Left lobe of liver (tissue), 2 donors: ENCODE data around the gene LSM3. TPM values are rescaled to one million over a fixed set of nuclear protein-coding genes. Genes with fewer than 3 reads are reported as not detected.

Experiments
- ATAC-seq: fragments of 200-7000 bp; cut with Tn5 transposase; one replicate; pipeline ENCODE4 v1.9.1; 2020; ENCODE audit warnings: mild to moderate bottlenecking, moderate library complexity
- DNase-seq: peaks from one replicate; pipeline ENCODE4 v3.0.0-alpha.2; 2020; ENCODE audit warnings: low spot score
- total RNA-seq: library from RNA; stranded (reverse); gene quantifications from one replicate; pipeline ENCODE4 v1.2.1, GENCODE V29; 2021
- donor health status: DM: no; HTN: no; CAD: no; lungs with moderate emphysema.
- donor health status: DM: no; HTN: yes; CAD: no.

Gene LSM3
- total RNA-seq = 5.0 TPM

DNA sequence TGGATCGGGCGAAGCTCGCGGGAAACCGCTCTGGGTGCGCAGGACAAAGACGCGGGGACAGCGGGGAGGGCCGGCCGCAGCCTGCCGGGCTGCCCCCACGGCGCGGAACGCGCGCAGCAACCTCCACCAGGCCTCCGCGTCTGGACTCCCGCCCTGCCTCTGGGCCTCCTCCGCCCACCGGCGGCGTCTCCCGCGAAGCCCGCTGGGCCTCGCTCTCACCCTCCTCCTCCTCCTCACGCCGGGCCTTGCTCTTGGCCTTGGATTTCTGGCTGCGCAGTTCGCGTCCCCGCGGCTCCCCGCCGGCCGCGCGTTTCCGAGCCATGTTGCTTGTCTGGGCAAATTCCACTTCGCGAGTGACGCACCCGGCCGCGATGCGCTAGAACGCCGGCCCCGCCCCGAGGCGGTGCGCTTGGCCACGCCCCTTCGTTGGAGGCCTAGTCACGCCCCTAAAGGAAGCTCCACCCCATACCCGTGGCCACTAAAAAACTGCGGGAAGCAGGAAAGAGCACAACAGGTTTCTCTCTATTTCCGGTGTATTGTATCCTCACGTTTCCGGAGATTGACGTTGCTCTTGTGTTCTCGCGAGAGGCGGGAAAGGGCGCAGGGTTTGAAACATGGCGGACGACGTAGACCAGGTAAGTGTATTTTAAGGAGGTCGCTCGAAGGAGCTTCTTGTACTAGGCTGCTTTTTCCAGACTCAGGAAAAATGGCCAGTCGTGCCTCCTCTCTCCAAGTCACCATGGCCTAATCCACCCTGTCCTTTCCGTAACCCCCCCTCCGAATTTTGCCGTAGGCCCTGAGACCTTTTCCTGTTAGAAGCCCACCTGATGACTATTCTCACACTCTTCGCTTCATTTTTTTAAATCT lies at the start of gene LSM3, which contains the start of gene XPC:
TSS of gene LSM3 (plus strand) at position 571 of the 867 bp plus-strand sequence. CDS start at position 615, 44 bp downstream.
TSS of gene XPC (minus strand) at position 355 of the 867 bp plus-strand sequence. CDS start at position 322, 33 bp downstream.
- DNase-seq (peak; percentile 99), ATAC-seq (peak; percentile 99)

DNA sequence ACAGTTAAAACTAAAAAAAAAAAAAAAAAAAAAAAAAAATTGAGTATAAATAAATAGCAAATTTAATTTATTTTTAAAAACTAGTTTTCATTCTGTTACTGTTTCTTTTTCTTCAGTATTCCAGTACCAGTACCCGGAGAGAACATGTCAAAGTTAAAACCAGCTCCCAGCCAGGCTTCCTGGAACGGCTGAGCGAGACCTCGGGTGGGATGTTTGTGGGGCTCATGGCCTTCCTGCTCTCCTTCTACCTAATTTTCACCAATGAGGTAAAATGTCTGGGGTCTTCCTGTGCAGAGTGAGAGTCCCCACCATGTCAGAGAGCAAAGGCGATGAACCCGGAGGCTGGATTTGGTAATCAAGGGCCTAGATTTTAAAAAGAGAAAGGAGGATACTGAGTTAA lies 49.3 kb upstream of the LSM3 start:
- peak; percentile 23 for DNase-seq
- ATAC-seq = no peak

DNA sequence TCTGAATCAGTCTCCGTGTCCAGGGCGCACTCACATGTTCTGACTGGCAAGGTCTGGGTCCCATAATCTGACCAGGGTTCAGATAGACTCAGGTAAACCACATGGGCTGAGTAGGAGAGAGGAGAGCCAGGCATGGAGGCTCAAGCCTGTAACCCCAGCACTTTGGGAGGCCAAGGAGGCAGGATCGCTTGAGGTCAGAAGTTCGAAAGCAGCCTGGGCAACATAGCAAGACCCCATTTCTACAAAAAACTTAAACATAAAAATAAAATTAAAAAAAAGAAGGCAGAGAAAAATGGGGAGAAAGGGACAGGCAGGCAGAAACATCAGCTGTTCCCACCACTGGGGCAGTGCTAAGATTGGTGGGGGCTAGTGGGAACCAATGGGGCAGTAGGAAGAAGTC lies 48.4 kb upstream of the LSM3 start:
- ATAC-seq (no peak), DNase-seq (peak; percentile 0)

DNA sequence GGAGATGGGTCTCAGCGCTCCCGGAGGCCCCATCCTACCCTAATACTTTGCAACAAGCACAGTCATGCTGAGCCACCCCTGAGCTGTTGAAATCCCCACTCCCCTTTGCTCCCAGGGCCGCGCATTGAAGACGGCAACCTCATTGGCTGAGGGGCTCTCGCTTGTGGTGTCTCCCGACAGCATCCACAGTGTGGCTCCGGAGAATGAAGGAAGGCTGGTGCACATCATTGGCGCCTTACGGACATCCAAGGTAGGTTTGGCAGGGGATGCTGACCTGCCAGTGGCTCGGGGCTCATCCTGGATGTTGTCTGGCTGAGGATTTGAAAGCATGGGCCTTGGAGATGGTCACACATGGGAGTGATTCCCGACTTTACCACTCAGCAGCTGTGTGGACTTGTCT lies 47.9 kb upstream of the LSM3 start:
- no peak for ATAC-seq
- DNase-seq = no peak

DNA sequence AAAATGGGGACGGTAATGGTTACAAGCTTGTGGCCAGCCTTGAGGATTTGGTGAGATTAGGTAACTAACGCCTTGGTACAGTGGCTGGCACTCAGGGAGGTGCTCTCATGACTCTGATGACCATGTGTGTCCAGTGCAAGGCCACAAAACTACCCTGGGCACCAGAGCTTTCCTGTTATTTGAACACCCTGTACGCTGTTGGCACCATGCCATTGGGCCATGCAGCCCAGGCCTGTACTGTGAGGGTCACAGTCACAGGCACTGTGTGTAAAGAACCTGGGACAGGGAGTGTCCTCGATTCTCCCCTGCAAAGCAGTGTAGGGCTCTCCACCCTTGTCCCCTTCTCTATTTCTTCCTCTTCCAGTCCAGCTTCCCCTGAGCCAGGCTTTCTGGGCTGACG lies 47.5 kb upstream of the LSM3 start:
- ATAC-seq = peak; percentile 62
- no peak for DNase-seq

DNA sequence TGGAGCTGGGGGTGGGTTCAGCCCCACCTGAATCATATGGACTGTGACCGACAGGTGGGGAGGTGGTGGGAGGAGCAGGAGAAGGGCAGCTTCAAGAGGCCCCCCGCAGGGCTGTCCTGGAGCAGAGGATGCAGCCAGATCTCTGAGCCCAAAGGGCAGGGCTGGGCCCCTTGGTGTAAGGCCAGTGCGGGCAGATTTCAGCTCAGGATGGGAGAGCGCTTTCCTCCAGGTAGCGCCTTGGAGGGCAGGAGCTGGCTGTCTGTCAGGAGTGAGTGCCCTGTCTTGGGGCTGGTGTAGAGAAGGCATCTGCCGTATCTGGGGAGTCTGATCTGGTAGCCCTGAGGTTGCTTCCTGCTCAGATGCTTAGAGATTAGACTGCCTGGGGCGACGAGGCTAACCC lies 46.5 kb upstream of the LSM3 start:
- ATAC-seq = no peak
- DNase-seq = no peak

DNA sequence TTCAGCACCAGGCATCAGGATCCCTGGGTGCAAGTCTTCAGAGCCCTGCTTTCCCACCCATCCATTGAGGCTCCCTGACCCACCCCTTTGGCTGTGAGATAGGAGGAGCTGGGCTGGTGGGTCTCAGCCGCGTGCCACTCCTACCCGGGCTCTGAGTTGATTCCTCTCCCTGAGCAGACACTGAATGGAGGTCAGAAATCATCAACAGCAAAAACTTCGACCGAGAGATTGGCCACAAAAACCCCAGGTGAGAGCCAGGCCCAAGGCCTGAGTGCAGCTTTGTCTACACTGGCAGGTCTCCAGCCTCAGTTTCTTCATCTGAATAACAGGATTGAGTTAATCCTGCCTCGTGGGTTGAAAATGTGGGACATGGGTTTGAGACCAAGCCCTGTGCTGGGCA lies 45.9 kb upstream of the LSM3 start:
- DNase-seq (no peak), ATAC-seq (no peak)

DNA sequence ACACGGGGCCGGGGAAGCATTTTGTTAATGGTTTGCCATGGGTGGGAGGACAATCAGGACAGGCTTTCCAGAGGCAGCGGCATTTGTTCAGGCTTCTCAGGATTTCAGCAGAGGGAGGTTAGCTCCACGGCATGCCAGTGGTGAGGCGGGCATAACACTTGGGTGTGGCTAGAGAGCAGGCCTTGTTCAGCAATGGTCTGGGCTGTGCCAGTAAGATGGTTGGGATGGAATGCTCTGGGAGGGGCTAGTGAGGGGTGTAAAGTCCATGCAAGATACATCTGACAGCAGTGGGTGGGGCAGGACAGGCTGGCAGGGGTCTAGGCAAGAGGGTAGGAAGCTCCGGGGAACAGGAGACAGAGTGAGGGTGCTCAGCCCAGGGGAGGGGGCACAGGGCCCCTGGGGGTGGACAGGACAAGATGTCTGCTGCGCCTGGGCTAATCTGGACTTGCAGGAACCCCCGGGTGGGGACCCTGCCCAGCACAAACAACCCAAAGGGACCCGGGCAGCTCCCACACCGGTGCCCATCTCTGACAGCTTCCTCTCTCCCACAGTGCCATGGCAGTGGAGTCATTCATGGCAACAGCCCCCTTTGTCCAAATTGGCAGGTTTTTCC lies 45.3 kb upstream of the LSM3 start:
- ATAC-seq (no peak), DNase-seq (no peak)

DNA sequence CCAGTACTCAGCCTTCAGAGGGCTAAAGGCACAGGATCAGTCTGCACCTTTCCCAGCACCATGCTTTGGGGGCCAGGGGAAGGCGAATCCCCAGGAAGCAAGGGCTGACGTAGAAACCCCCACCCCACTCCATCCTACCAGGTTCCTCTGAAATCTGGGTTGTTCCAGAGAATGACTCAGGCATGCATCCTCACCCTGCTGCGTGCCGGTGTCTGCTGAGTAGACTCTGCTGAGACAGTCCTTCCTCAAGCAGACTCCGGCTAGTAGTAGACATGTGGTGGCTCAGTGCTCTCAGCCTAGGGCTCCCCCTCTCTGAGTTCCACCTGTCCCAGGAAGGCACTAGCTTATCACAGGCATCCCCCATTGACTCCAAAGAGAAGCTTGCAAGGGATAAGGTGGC lies 44.7 kb upstream of the LSM3 start:
- no peak for ATAC-seq
- no peak for DNase-seq

DNA sequence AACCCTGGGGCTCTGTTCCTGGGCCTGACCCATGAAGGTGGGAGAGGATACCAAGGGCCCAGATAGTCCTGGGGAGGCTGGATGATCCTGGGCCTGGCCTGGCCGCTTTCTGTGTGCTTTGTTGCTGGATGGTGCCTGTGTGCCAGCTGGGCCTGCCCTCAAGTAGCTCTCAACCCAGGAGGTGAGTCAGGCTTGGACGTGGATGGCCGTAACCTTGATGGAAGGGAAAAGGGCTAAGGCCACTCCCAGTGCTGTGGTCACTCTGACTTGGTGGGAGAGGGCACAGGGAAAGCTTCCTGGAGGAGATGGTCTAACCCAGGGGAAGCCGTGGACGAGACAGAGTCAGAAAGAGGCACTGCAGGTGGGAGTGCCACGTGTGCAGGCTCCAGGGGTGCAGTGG lies 44.3 kb upstream of the LSM3 start:
- no peak for ATAC-seq

DNA sequence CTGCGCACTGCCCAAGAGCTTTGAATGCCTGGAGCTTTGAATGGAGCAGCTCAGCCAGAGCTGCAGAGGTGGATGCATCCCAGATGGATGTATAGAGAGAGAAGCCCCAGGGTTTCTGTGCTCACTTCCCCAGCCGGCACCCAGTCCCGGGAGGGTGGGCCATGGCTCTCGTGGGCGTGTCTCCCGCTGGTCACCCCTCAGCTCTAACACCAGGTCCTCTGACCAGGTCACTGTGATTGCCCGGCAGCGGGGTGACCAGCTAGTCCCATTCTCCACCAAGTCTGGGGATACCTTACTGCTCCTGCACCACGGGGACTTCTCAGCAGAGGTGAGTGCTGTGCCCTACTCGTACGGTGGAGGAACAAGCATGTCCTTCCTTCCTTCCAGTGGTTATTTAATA lies 43.0 kb upstream of the LSM3 start:
- ATAC-seq (no peak), DNase-seq (no peak)

More for the DNA sequence above, 44.3 kb upstream of the LSM3 start:
- no peak for DNase-seq

DNA sequence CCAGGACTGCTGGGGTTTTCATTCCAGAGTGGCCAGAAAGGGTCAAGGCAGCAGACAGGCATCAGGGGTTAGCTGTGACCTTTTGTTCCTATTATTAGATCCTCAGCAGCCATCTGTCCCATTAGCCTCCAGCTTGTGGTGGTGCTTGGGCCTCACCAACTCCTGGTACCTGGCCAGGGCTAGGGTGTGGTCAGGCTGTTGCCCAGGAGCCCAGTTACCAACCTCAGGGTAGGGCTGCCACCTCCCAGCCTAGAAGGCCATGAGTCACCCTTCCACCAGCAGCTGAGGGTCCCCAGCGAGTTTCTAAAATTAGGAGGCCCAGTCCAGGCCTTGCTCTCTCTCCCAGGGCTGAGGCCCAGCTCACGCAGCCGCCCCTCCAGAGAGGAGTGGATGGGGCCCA lies 41.6 kb upstream of the LSM3 start:
- DNase-seq (no peak), ATAC-seq (peak; percentile 27)

DNA sequence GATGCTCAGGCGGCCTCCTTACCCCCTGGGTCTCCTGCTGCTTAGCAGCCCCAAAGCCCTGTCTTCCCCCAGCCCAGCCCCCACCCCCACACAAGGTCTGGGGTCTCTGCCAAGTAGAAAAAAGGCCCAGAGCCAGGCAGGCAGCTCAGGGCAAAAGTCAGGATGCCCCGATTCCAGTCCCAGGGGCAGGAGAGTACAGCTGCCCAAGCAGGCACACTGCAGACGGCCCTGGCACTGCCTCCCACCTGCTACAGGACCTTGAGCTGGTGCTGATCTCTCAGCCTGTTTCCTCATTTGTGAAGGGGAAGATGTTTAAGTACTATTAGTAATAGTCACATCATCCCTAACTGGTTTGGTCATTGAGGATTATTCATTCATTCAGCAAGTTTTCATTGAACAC lies 41.2 kb upstream of the LSM3 start:
- DNase-seq (peak; percentile 80), ATAC-seq (peak; percentile 72)

DNA sequence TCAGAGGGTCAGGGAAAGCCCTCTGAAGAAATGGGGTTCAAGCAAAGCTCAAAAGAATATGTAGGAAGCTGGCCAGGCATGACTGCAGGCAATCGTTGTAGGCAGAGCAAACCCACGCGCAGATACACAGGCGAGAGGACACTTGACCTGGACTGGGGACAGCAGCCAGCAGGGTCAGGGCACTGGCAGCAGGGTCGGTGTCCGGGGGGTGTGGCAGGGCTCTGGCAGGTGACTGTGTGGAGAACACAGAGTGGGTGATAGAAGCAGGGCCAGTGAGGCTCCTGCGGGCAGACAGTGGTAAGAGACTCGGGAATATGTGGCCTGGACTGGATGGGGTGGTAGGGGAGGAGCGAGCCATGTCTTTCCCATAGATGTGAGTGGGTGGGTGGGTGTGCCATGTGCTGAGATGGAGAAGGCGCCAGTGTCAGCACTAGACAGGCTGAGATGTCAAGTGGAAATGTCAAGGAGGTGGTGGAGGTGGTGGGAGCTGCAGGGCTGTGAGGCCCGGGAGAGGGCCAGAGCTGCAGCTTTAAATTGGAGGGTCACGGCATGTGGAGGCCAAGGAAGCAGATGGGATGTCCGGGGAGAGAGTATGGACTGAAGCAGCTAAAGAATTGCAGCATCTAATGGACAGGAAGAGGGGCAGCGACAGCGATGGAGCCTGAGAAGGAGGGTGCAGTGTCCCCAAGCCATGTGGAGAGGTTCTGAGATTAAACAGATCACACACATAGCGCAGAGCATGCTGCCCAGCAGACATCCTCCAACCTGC lies 40.3 kb upstream of the LSM3 start:
- peak; percentile 91 for DNase-seq
- ATAC-seq = peak; percentile 85

DNA sequence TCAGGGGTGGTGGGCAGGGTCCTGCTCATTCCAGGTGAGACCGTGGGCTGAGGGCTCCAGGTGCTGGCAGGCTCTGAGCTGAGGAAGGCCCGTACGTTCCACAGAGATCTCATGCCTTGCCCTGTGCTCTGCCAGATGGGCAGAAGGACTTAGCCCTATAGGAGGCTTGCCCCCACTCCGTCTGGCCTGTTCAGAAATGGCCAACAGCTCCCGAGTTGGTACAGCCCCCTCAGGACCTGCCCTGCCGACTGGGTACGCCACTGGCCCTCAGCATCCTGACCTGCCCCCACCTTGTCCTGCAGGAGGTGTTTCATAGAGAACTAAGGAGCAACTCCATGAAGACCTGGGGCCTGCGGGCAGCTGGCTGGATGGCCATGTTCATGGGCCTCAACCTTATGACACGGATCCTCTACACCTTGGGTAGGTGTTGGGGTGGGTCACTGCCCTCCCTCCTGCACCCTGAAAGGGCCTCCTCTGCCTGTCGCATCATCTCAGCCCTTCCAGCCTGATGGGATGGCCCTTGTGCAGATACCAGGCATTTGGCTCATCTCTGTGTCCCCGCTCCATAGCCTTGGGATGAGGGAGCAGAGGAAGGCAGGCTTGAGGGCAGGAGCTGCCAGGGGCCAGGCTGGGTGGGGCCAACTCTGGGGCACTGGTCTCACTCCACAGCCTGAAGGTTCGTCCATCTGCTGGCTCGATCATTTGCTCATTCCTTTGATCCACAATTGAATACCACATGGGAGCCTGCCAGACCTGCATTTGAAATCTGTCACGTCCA lies 39.5 kb upstream of the LSM3 start:
- no peak for ATAC-seq
- no peak for DNase-seq

DNA sequence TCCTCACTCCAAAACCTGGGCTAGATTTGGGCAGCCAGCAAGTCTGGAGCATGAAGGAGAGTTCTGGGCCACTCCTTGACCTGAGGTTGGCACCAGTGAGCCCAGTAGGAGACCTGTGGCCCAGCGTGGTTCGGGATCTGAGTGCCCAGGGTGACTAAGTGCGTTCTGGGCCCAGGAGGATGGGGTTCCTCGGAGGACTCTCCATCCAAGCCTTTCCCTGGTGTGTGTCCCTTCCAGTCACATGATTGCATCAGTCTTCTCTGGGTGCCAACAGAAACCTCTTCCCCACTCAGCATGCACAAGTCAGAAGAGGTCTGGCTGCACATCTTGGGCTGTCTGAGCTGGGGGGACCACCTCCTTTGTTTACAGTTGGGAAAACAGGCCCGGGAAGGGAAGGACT lies 38.8 kb upstream of the LSM3 start:
- DNase-seq (no peak), ATAC-seq (no peak)

DNA sequence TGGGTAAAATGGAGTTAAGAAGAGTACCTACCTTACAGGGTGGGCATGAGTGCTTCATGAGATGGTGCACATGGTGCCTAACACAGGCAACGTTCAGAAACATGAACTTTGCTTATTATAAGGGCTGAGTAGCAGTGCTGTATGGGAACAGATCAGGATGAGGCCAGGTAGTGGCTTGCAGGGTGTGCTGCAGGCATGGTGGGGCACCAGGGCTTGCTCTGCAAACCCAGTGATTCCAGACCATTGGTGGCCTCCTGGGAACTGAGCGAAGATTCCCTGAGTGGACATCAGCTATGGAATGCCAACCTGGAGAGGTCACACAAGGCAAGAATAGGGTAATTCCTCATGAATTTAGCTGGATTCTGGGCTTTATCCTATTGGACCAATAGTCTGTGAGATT lies 37.9 kb upstream of the LSM3 start:
- DNase-seq = no peak

DNA sequence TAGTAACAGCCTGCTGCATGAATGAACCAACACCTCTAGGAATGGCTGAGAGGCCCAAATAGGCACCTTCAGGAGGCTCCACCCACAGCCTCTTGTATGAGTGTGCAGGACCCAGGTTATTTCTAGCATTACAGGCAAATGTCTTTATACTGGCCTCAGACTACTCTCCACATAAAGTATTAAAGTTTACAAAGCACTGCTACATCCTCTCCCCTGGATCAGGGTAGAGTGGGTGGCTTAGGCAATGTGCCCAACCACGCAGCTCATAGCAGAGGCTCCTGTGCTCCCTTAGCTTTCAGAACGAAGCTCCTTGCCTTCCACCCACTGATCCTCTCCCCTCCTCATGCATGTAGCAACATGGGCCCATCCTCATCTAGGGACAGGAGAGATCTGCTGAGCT lies 37.5 kb upstream of the LSM3 start:
- DNase-seq (no peak), ATAC-seq (no peak)

More for the DNA sequence above, 37.9 kb upstream of the LSM3 start:
- ATAC-seq = no peak

DNA sequence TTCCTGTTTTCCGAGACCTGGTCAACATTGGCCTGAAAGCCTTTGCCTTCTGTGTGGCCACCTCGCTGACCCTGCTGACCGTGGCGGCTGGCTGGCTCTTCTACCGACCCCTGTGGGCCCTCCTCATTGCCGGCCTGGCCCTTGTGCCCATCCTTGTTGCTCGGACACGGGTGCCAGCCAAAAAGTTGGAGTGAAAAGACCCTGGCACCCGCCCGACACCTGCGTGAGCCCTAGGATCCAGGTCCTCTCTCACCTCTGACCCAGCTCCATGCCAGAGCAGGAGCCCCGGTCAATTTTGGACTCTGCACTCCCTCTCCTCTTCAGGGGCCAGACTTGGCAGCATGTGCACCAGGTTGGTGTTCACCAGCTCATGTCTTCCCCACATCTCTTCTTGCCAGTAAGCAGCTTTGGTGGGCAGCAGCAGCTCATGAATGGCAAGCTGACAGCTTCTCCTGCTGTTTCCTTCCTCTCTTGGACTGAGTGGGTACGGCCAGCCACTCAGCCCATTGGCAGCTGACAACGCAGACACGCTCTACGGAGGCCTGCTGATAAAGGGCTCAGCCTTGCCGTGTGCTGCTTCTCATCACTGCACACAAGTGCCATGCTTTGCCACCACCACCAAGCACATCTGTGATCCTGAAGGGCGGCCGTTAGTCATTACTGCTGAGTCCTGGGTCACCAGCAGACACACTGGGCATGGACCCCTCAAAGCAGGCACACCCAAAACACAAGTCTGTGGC lies 36.8 kb upstream of the LSM3 start:
- ATAC-seq = peak; percentile 32
- DNase-seq = peak; percentile 63
